ENCODE results near the gene VSNL1. TPM values are rescaled to one million over a fixed set of nuclear protein-coding genes. Genes with fewer than 3 reads are reported as not detected.

Gene VSNL1
- total RNA-seq, 1 donor from 2014 or later: 94.4 TPM

- Histone ChIP-seq H2AFZ (replicated peaks) (no peak overlapping the region), H3K79me2 (ENCODE audit: low read depth) (no peaks in the 10 kb centered on the region), H3K4me3 (no peak overlapping the region), H3K4me2 (no peak overlapping the region), H3K9me3 (ENCODE audit: low read depth) (no peaks in the 10 kb centered on the region), H3K36me3 (no peaks in the 10 kb centered on the region), H4K20me1 (ENCODE audit: low read depth) (peaks cover 4% of the 10 kb centered on the region), H3K27me3 (no peaks in the 10 kb centered on the region), H3K9ac (no peak overlapping the region), H3K27ac (no peak overlapping the region), H3K4me1 (no peaks in the 10 kb centered on the region), H3F3A (ENCODE audit: low read depth) (no peaks in the 10 kb centered on the region)
- Mint-ChIP-seq H3K9me3 (no peaks in the 10 kb centered on the region), H3K36me3 (no peaks in the 10 kb centered on the region), H3K27me3 (ENCODE audit: insufficient read depth, low read depth) (peaks cover 3% of the 10 kb centered on the region), H3K27ac (peak overlapping the region; percentile 70), H3K4me3 (no peak overlapping the region), H3K4me1 (peaks cover 4% of the 10 kb centered on the region)
- no peak for DNase-seq (ENCODE audit: low spot score)
- no peak for TF ChIP-seq EZH2 (IDR thresholded peaks at IDR 0.05)
- TF ChIP-seq EZH2phosphoT487 (IDR thresholded peaks at IDR 0.05): no peak
- no peak for TF ChIP-seq CTCF (IDR thresholded peaks at IDR 0.05)
Observed at GRCh38 chr2:17627434-17627833, 86.9 kb downstream of the VSNL1 start.

- H3K4me3 Mint-ChIP-seq: no peak overlapping the region
- H4K20me1 ChIP-seq (ENCODE audit: low read depth): peaks cover 4% of the 10 kb centered on the region
- H3K4me1 ChIP-seq: no peaks in the 10 kb centered on the region
- no peak for DNase-seq (ENCODE audit: low spot score)
- H3K4me3 ChIP-seq: no peak overlapping the region
- TF ChIP-seq EZH2phosphoT487 (IDR thresholded peaks at IDR 0.05) (no peak), EZH2 (IDR thresholded peaks at IDR 0.05) (no peak), CTCF (IDR thresholded peaks at IDR 0.05) (no peak)
- H3K27me3 ChIP-seq: no peaks in the 10 kb centered on the region
- H3K36me3 Mint-ChIP-seq: no peaks in the 10 kb centered on the region
- H3K9me3 Mint-ChIP-seq: no peaks in the 10 kb centered on the region
- no peak overlapping the region for H3K9ac ChIP-seq
- peaks cover 2% of the 10 kb centered on the region for H3K4me1 Mint-ChIP-seq
- H2AFZ ChIP-seq (replicated peaks): no peak overlapping the region
- no peaks in the 10 kb centered on the region for H3K36me3 ChIP-seq
- H3F3A ChIP-seq (ENCODE audit: low read depth): no peaks in the 10 kb centered on the region
- H3K9me3 ChIP-seq (ENCODE audit: low read depth): no peaks in the 10 kb centered on the region
- H3K27ac ChIP-seq: no peak overlapping the region
- no peak overlapping the region for H3K4me2 ChIP-seq
- no peaks in the 10 kb centered on the region for H3K79me2 ChIP-seq (ENCODE audit: low read depth)
- peaks cover 2% of the 10 kb centered on the region for H3K27me3 Mint-ChIP-seq (ENCODE audit: insufficient read depth, low read depth)
- no peak overlapping the region for H3K27ac Mint-ChIP-seq
Observed at GRCh38 chr2:17628349-17629261, 88.1 kb downstream of the VSNL1 start.

- Mint-ChIP-seq H3K4me3 (no peak overlapping the region), H3K27ac (no peak overlapping the region), H3K27me3 (ENCODE audit: insufficient read depth, low read depth) (peaks cover 3% of the 10 kb centered on the region), H3K9me3 (no peaks in the 10 kb centered on the region), H3K4me1 (peaks cover 3% of the 10 kb centered on the region), H3K36me3 (no peaks in the 10 kb centered on the region)
- no peaks in the 10 kb centered on the region for H3F3A ChIP-seq (ENCODE audit: low read depth)
- H3K4me3 ChIP-seq: no peak overlapping the region
- no peak overlapping the region for H3K9ac ChIP-seq
- H3K4me2 ChIP-seq: no peak overlapping the region
- no peak for DNase-seq (ENCODE audit: low spot score)
- peaks cover 4% of the 10 kb centered on the region for H4K20me1 ChIP-seq (ENCODE audit: low read depth)
- H3K79me2 ChIP-seq (ENCODE audit: low read depth): no peaks in the 10 kb centered on the region
- H3K4me1 ChIP-seq: no peaks in the 10 kb centered on the region
- no peaks in the 10 kb centered on the region for H3K36me3 ChIP-seq
- no peak overlapping the region for H2AFZ ChIP-seq (replicated peaks)
- no peaks in the 10 kb centered on the region for H3K9me3 ChIP-seq (ENCODE audit: low read depth)
- no peak overlapping the region for H3K27ac ChIP-seq
- no peaks in the 10 kb centered on the region for H3K27me3 ChIP-seq
- TF ChIP-seq CTCF (IDR thresholded peaks at IDR 0.05) (no peak), EZH2phosphoT487 (IDR thresholded peaks at IDR 0.05) (no peak), EZH2 (IDR thresholded peaks at IDR 0.05) (no peak)
Observed at GRCh38 chr2:17630089-17630488, 89.6 kb downstream of the VSNL1 start.
